ENCODE data around the gene KCNQ5. TPM values are rescaled to one million over a fixed set of nuclear protein-coding genes. Genes with fewer than 3 reads are reported as not detected.

KCNQ5 gene
- polyA plus RNA-seq, 3 donors, result not detected

DNA sequence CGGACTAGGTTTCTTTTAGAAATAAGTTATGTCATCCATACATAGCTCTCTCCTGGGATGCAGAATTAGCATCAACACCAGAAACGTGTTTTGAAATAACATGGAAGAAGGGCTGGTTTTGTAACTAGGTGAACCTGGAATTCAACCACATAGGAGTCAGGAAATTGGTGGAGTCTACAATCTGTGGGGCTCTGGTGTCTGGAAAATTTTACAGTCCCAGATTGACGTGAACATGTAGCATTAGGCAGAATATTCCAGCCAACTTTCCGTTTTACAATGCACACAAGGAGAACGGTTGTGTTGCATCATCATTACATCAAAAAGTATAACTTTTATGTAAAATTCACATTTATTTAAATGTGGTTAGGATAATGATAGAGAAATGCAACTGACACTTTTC, 1.9 kb downstream of the KCNQ5 start:
- peaks cover 5 to 21% of the 10 kb centered on the region in 2 donors for H3K27me3 ChIP-seq (ENCODE audit: control insufficient read depth in 2 of 2, insufficient read depth in 2 of 2, low read length in 2 of 2)
- no peak overlapping the region for H3K27ac ChIP-seq (ENCODE audit: low read depth in 1 of 2, low read length in 2 of 2)
- intact Hi-C loops (cut with micrococcal nuclease), result no loop called here
- H3K9me3 ChIP-seq (replicated peaks in 1 of 2; ENCODE audit: control insufficient read depth in 1 of 2, insufficient read depth in 1 of 2, low read length in 2 of 2), result no peaks in the 10 kb centered on the region
- TF ChIP-seq, protein P1, sequence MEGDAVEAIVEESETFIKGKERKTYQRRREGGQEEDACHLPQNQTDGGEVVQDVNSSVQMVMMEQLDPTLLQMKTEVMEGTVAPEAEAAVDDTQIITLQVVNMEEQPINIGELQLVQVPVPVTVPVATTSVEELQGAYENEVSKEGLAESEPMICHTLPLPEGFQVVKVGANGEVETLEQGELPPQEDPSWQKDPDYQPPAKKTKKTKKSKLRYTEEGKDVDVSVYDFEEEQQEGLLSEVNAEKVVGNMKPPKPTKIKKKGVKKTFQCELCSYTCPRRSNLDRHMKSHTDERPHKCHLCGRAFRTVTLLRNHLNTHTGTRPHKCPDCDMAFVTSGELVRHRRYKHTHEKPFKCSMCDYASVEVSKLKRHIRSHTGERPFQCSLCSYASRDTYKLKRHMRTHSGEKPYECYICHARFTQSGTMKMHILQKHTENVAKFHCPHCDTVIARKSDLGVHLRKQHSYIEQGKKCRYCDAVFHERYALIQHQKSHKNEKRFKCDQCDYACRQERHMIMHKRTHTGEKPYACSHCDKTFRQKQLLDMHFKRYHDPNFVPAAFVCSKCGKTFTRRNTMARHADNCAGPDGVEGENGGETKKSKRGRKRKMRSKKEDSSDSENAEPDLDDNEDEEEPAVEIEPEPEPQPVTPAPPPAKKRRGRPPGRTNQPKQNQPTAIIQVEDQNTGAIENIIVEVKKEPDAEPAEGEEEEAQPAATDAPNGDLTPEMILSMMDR (IDR thresholded peaks at IDR 0.05), result no peak
- H3K9ac ChIP-seq (ENCODE audit: insufficient read depth, low read length, poor library complexity, severe bottlenecking), result no peak overlapping the region
- H3K79me2 ChIP-seq (ENCODE audit: insufficient read depth, low read length), result peaks cover 10% of the 10 kb centered on the region
- Mint-ChIP-seq H3K9me3 (peaks cover 0 to 8% (median 0%) of the 10 kb centered on the region in 7 donors), H3K4me1 (peaks cover 38% of the 10 kb centered on the region), H3K4me3 (no peak overlapping the region), H3K27ac (no peak overlapping the region), H3K27me3 (ENCODE audit: low read depth in 3 of 3) (peaks cover 21 to 32% (median 22%) of the 10 kb centered on the region in 3 donors), H3K36me3 (no peaks in the 10 kb centered on the region)
- no peak for DNase-seq
- H2AFZ ChIP-seq (ENCODE audit: insufficient read depth, low read depth, low read length, poor library complexity, severe bottlenecking), result no peak overlapping the region
- peaks cover 40 to 44% of the 10 kb centered on the region in 2 donors for H3K4me1 ChIP-seq (ENCODE audit: control insufficient read depth in 1 of 2, insufficient read depth in 2 of 2, low read length in 2 of 2)
- H4K20me1 ChIP-seq (ENCODE audit: insufficient read depth, low read length), result no peaks in the 10 kb centered on the region
- H3K4me2 ChIP-seq (replicated peaks; ENCODE audit: extremely low read depth, low read length, poor library complexity, severe bottlenecking), result peak overlapping the region; percentile 100
- WGBS (ENCODE audit: insufficient coverage), result no CpG with 5 or more reads among the region's 5 CpGs
- no peaks in the 10 kb centered on the region for H3K36me3 ChIP-seq (replicated peaks in 1 of 2; ENCODE audit: control insufficient read depth in 1 of 2, insufficient read depth in 2 of 2, low read length in 2 of 2)
- peak overlapping the region in 1 of 3 experiments; percentile 89 for H3K4me3 ChIP-seq (replicated peaks in 1 of 3; ENCODE audit: low read depth in 2 of 3, low read length in 3 of 3)

DNA sequence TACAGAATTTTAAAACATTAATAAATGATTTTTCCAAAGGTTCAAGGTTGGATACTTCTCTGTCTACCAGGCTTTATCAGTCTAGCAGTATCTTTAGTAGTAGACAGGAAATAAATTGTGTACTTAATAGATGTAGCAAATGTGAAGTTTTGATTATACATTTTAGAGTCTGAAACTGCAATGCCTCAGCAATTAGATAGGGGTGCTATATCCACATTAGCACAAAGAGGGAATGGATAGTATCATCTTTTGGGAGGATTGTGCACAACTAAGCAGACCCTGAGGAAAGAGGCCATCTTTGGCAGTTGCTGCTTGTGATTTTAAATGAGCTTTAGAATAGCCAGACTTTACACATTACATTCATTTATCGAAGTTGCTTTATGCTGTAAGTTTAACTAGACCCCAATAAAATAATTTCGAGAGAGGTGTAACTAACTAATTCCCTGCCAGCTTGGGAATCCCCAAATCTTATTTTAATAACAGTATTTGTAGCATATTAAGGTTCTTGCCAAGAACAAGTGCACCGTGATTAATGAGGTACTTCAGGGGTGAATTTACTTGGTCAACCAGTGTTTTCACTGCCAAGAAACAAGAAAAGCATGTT, 2.8 kb downstream of the KCNQ5 start:
- Mint-ChIP-seq H3K27ac (no peak overlapping the region), H3K4me1 (peaks cover 37% of the 10 kb centered on the region), H3K4me3 (no peak overlapping the region), H3K27me3 (ENCODE audit: low read depth in 3 of 3) (peaks cover 21 to 32% (median 21%) of the 10 kb centered on the region in 3 donors), H3K9me3 (peaks cover 0 to 8% (median 0%) of the 10 kb centered on the region in 7 donors), H3K36me3 (no peaks in the 10 kb centered on the region)
- H3K36me3 ChIP-seq (replicated peaks in 1 of 2; ENCODE audit: control insufficient read depth in 1 of 2, insufficient read depth in 2 of 2, low read length in 2 of 2), result no peaks in the 10 kb centered on the region
- H3K27ac ChIP-seq (ENCODE audit: low read depth in 1 of 2, low read length in 2 of 2), result no peak overlapping the region
- intact Hi-C loops (cut with micrococcal nuclease), result no loop called here
- H3K9ac ChIP-seq (ENCODE audit: insufficient read depth, low read length, poor library complexity, severe bottlenecking), result no peak overlapping the region
- DNase-seq, result peak in 1 of 3 donors; percentile 5
- no CpG with 5 or more reads among the region's 3 CpGs for WGBS (ENCODE audit: insufficient coverage)
- H3K9me3 ChIP-seq (replicated peaks in 1 of 2; ENCODE audit: control insufficient read depth in 1 of 2, insufficient read depth in 1 of 2, low read length in 2 of 2), result no peaks in the 10 kb centered on the region
- H3K27me3 ChIP-seq (ENCODE audit: control insufficient read depth in 2 of 2, insufficient read depth in 2 of 2, low read length in 2 of 2), result peaks cover 5 to 18% of the 10 kb centered on the region in 2 donors
- no peaks in the 10 kb centered on the region for H4K20me1 ChIP-seq (ENCODE audit: insufficient read depth, low read length)
- H3K4me2 ChIP-seq (replicated peaks; ENCODE audit: extremely low read depth, low read length, poor library complexity, severe bottlenecking), result no peak overlapping the region
- no peak overlapping the region for H2AFZ ChIP-seq (ENCODE audit: insufficient read depth, low read depth, low read length, poor library complexity, severe bottlenecking)
- no peak overlapping the region for H3K4me3 ChIP-seq (replicated peaks in 1 of 3; ENCODE audit: low read depth in 2 of 3, low read length in 3 of 3)
- peaks cover 14% of the 10 kb centered on the region for H3K79me2 ChIP-seq (ENCODE audit: insufficient read depth, low read length)
- peaks cover 37 to 42% of the 10 kb centered on the region in 2 donors for H3K4me1 ChIP-seq (ENCODE audit: control insufficient read depth in 1 of 2, insufficient read depth in 2 of 2, low read length in 2 of 2)
- TF ChIP-seq, protein P1 (IDR thresholded peaks at IDR 0.05), result peak; percentile 77

Data from CD14-positive monocyte (primary cell).